ENCODE data around the gene CAV2. TPM values are rescaled to one million over a fixed set of nuclear protein-coding genes. Genes with fewer than 3 reads are reported as not detected.

The CAV2 gene
- total and polyA plus RNA-seq, 9 of the 15 experiments (the other 6 are each of a cell fraction or from before 2014, with no cell fraction given) = 16.1 to 137 (median 38.3) TPM

GRCh38 chr7:116546054-116546453 lies 46.5 kb downstream of the CAV2 start (continued):
- TF ChIP-seq CHD7 (IDR thresholded peaks at IDR 0.05; ENCODE audit: low read depth, low read length) (no peak), SETDB1 (IDR thresholded peaks at IDR 0.05; ENCODE audit: low read length) (no peak), ZNF354B (CRISPR knock-in tag; IDR thresholded peaks at IDR 0.05) (no peak), TSHZ1 (CRISPR knock-in tag; IDR thresholded peaks at IDR 0.05) (no peak), ZNF316 (IDR thresholded peaks at IDR 0.05) (no peak)

Measured in K562 (cell line).